AG04450 (cell line): ENCODE data around the gene MPV17L2. TPM values are rescaled to one million over a fixed set of nuclear protein-coding genes. Genes with fewer than 3 reads are reported as not detected.
A peak's percentile ranks its signal among the peaks of the same experiment; 100 is the strongest.

Experiments used
- CTCF ChIA-PET: fragments of 300-600, 350-600 bp; formaldehyde crosslinking; extraction: SDS; loops from one replicate; lab custom pipeline; 2022; ENCODE audit warnings: antibody characterized with exemption, inconsistent platforms; lab: Charles Lee
- POLR2A ChIA-PET: fragments of 350-600 bp; formaldehyde crosslinking; extraction: SDS; loops from one replicate; lab custom pipeline; 2021; ENCODE audit warnings: antibody characterized with exemption, inconsistent platforms; lab: Yijun Ruan, JAX
- DNase-seq: peaks from one replicate; pipeline ENCODE4 v3.0.0-alpha.2; 2011; ENCODE audit warnings: low read depth, low spot score
- H3K27ac ChIP-seq: one replicate; pipeline ENCODE4 v1.5.1; 2012; ENCODE audit warnings: low read depth, low read length, control low read depth
- H3K27me3 ChIP-seq: one replicate; pipeline ENCODE4 v1.6.0; 2012; ENCODE audit warnings: low read length; ENCODE audit not compliant: control insufficient read depth, insufficient read depth
- H3K4me3 ChIP-seq: 2 replicates; pipeline ENCODE4 v1.5.1; 2011; ENCODE audit warnings: mild to moderate bottlenecking, low read depth, low read length, control low read depth
- H3K9me3 ChIP-seq: 2 replicates; pipeline ENCODE4 v1.5.1; 2012; ENCODE audit warnings: low read length; ENCODE audit not compliant: control insufficient read depth, insufficient read depth
- polyA plus RNA-seq: library from polyadenylated mRNA; depleted of rRNA; stranded (reverse); fragments of >200 nt; gene quantifications from 2 replicates; pipeline ENCODE4 v1.2.3, GENCODE V29; 2011
- TF ChIP-seq, protein P1 (sequence below): IDR thresholded peaks from 2 replicates; pipeline ENCODE4 v1.5.1; 2011; ENCODE audit warnings: low read depth, low read length, control low read depth, inconsistent platforms

MPV17L2 gene
- polyA plus RNA-seq, 1 experiment = 8.2 TPM

- ChIA-PET CTCF (interaction anchor here (1.7 to 1.9 kb wide), 2 partner anchors 31 kb away, joined by 7 to 8 read pairs; no protein-coding TSS in a partner anchor), POLR2A (interaction anchor here (0.5 kb wide), 1 partner anchor 94 kb away, joined by 3 read pairs; no protein-coding TSS in a partner anchor)
- Histone ChIP-seq H3K27me3 (peaks cover 2% of the 10 kb centered on the region), H3K27ac (no peak overlapping the region), H3K4me3 (no peak overlapping the region), H3K9me3 (peaks cover 3% of the 10 kb centered on the region; the same call in 1 of the 2 replicates)
- DNase-seq = no peak
- TF ChIP-seq, protein P1, sequence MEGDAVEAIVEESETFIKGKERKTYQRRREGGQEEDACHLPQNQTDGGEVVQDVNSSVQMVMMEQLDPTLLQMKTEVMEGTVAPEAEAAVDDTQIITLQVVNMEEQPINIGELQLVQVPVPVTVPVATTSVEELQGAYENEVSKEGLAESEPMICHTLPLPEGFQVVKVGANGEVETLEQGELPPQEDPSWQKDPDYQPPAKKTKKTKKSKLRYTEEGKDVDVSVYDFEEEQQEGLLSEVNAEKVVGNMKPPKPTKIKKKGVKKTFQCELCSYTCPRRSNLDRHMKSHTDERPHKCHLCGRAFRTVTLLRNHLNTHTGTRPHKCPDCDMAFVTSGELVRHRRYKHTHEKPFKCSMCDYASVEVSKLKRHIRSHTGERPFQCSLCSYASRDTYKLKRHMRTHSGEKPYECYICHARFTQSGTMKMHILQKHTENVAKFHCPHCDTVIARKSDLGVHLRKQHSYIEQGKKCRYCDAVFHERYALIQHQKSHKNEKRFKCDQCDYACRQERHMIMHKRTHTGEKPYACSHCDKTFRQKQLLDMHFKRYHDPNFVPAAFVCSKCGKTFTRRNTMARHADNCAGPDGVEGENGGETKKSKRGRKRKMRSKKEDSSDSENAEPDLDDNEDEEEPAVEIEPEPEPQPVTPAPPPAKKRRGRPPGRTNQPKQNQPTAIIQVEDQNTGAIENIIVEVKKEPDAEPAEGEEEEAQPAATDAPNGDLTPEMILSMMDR = no peak
Measured at GRCh38 chr19:18220632-18221275, 27.7 kb downstream of the MPV17L2 start.

- H3K27me3 ChIP-seq = peaks cover 2% of the 10 kb centered on the region
- TF ChIP-seq, protein P1 = no peak
- no peak for DNase-seq
- no peak overlapping the region for H3K4me3 ChIP-seq
- ChIA-PET POLR2A (interaction anchor here (0.5 to 0.7 kb wide), 4 partner anchors 12 to 164 kb away, joined by 3 to 12 read pairs (median 5); no protein-coding TSS in a partner anchor), CTCF (interaction anchor here (0.6 to 1.7 kb wide), 3 partner anchors 13 to 107 kb away, joined by 3 to 8 read pairs (median 3); no protein-coding TSS in a partner anchor)
- no peak overlapping the region for H3K27ac ChIP-seq
- peaks cover 3% of the 10 kb centered on the region; the same call in 1 of the 2 replicates for H3K9me3 ChIP-seq
Measured at GRCh38 chr19:18221815-18222725, 29.1 kb downstream of the MPV17L2 start.

DNA sequence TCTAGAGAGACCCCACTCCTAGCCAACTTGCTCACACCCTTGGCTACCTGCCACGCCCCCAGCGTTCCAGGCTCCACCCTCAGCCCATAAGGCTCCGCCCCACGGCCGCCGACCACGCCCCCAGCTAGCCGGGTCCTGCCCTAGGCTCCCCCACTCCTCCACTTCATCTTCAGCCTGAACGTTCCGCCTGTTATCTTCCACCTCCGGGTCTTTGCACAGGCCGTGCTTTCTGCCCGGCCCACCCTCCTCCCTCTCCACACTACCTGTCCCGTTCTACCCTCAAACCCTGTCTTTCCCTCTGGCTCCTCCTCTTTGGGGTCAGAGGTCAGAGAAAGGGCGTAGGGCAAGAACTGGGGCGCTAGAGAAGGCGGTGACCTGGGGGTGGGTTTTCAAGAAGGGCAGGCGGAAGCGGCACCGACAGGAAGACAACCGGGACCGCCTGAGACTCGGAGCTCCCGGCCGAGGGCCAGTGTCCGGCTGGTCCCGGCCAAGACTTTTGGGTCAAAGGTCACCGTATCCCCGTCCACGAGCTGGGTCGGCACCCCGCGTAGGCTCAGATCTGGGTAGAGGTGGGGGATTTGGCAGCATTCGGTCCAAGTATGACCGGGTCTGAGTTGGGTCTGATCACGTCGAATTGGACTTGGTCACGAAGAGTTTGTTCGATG lies 31.0 kb downstream of the MPV17L2 start:
- DNase-seq = no peak
- ChIA-PET CTCF (interaction anchor here (0.5 to 2.3 kb wide), 8 partner anchors 16 to 117 kb away, joined by 3 to 19 read pairs (median 5); no protein-coding TSS in a partner anchor), POLR2A (interaction anchor here (0.6 to 2.3 kb wide), 6 partner anchors 16 to 75 kb away, joined by 3 to 10 read pairs (median 4); partner anchors contain the start of genes MPV17L2 and RAB3A)
- no peak overlapping the region for H3K27ac ChIP-seq
- H3K27me3 ChIP-seq = peaks cover 5% of the 10 kb centered on the region
- TF ChIP-seq, protein P1 = no peak
- peak overlapping the region; percentile 64 for H3K4me3 ChIP-seq
- H3K9me3 ChIP-seq = peaks cover 3% of the 10 kb centered on the region; the same call in 1 of the 2 replicates

GRCh38 chr19:18224525-18225354 lies 31.7 kb downstream of the MPV17L2 start:
- peak overlapping the region; percentile 64 for H3K4me3 ChIP-seq
- peaks cover 3% of the 10 kb centered on the region; the same call in 1 of the 2 replicates for H3K9me3 ChIP-seq
- ChIA-PET POLR2A (interaction anchor here (0.6 to 2.3 kb wide), 6 partner anchors 17 to 75 kb away, joined by 3 to 10 read pairs (median 4); partner anchors contain the start of genes MPV17L2 and RAB3A), CTCF (interaction anchor here (0.5 to 2.3 kb wide), 7 partner anchors 16 to 118 kb away, joined by 3 to 19 read pairs (median 5); no protein-coding TSS in a partner anchor)
- DNase-seq = peak; percentile 99
- TF ChIP-seq, protein P1 = no peak
- peaks cover 5% of the 10 kb centered on the region for H3K27me3 ChIP-seq
- peak overlapping the region; percentile 21 for H3K27ac ChIP-seq
